ENCODE results near the gene ACSM2B.
"Not testable (repeated sequence)": the region's sequence is repeated elsewhere in the genome, so short reads cannot be mapped to it uniquely, and the experiment has no call there.

- TF ChIP-seq, protein P1, sequence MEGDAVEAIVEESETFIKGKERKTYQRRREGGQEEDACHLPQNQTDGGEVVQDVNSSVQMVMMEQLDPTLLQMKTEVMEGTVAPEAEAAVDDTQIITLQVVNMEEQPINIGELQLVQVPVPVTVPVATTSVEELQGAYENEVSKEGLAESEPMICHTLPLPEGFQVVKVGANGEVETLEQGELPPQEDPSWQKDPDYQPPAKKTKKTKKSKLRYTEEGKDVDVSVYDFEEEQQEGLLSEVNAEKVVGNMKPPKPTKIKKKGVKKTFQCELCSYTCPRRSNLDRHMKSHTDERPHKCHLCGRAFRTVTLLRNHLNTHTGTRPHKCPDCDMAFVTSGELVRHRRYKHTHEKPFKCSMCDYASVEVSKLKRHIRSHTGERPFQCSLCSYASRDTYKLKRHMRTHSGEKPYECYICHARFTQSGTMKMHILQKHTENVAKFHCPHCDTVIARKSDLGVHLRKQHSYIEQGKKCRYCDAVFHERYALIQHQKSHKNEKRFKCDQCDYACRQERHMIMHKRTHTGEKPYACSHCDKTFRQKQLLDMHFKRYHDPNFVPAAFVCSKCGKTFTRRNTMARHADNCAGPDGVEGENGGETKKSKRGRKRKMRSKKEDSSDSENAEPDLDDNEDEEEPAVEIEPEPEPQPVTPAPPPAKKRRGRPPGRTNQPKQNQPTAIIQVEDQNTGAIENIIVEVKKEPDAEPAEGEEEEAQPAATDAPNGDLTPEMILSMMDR (IDR thresholded peaks at IDR 0.05) = not testable (repeated sequence)
- TF ChIP-seq POLR2A (IDR thresholded peaks at IDR 0.05) = not testable (repeated sequence)
Measured at GRCh38 chr16:20595694-20596093, 19.5 kb upstream of the ACSM2B start.

All from adrenal gland (tissue), 5 donors.